Parathyroid adenoma (tissue), 2 donors: ENCODE results near the gene PEX5.
A peak's percentile ranks its signal among the peaks of the same experiment; 100 is the strongest.

ENCODE experiments used
- H2AFZ ChIP-seq: fragments of 300-600 bp; sonication (generic); one replicate; pipeline ENCODE4 v1.7.0; 2017; ENCODE audit warnings: antibody characterized with exemption, mild to moderate bottlenecking
- H3K27ac ChIP-seq: fragments of 300-600 bp; sonication (generic); one replicate; pipeline ENCODE4 v1.7.0; 2017
- H3K27me3 ChIP-seq: fragments of 300-600 bp; sonication (generic); one replicate; pipeline ENCODE4 v1.7.0; 2017; ENCODE audit warnings: low read length; ENCODE audit not compliant: control insufficient read depth, insufficient read depth
- H3K36me3 ChIP-seq: fragments of 300-600 bp; sonication (generic); one replicate; pipeline ENCODE4 v1.7.0; 2017; ENCODE audit warnings: low read length; ENCODE audit not compliant: control insufficient read depth, insufficient read depth
- H3K4me1 ChIP-seq: fragments of 300-600 bp; sonication (generic); one replicate; pipeline ENCODE4 v1.7.0; 2017; ENCODE audit warnings: control low read depth
- H3K4me2 ChIP-seq: fragments of 300-600 bp; sonication (generic); one replicate; pipeline ENCODE4 v1.7.0; 2017; ENCODE audit warnings: low read length
- H3K4me3 ChIP-seq: fragments of 300-600 bp; sonication (generic); one replicate; pipeline ENCODE4 v1.7.0; 2017; ENCODE audit warnings: low read depth, low read length
- H3K79me2 ChIP-seq: fragments of 300-600 bp; sonication (generic); one replicate; pipeline ENCODE4 v1.7.0; 2017; ENCODE audit warnings: control low read depth
- H3K9ac ChIP-seq: fragments of 300-600 bp; sonication (generic); one replicate; pipeline ENCODE4 v1.7.0; 2017; ENCODE audit warnings: mild to moderate bottlenecking
- H3K9me3 ChIP-seq: fragments of 300-600 bp; sonication (generic); one replicate; pipeline ENCODE4 v1.7.0; 2017; ENCODE audit warnings: low read length; ENCODE audit not compliant: control insufficient read depth
- CTCF ChIP-seq: fragments of 300-600 bp; sonication (generic); IDR thresholded peaks from one replicate; pipeline ENCODE4 v1.7.0; 2017; ENCODE audit warnings: antibody characterized with exemption, mild to moderate bottlenecking
- donor health status: primary hyperparathyroidism.

PEX5 gene

GRCh38 chr12:7189398-7190267 is at the start of gene PEX5:
PEX5 (plus strand) TSS chr12:7189686; CDS start chr12:7190378, 692 bp downstream.
- Histone ChIP-seq H3K9me3 (no peaks in the 10 kb centered on the region), H3K27ac (peak within 1 kb of the TSS; percentile 90), H3K4me2 (peak within 1 kb of the TSS; percentile 100), H3K9ac (peak within 1 kb of the TSS; percentile 41), H3K36me3 (no peaks in the 10 kb centered on the region), H3K79me2 (no peaks in the 10 kb centered on the region), H2AFZ (peak within 1 kb of the TSS; percentile 80), H3K4me3 (peak within 1 kb of the TSS; percentile 98), H3K4me1 (peaks cover 9% of the 10 kb centered on the region), H3K27me3 (no peaks in the 10 kb centered on the region)
- no peak for TF ChIP-seq CTCF

GRCh38 chr12:7141351-7142005 is 48.0 kb upstream of the PEX5 start:
- no peak overlapping the region for H3K4me3 ChIP-seq
- H3K27me3 ChIP-seq = no peaks in the 10 kb centered on the region
- no peak for TF ChIP-seq CTCF
- peaks cover 24% of the 10 kb centered on the region for H3K4me1 ChIP-seq
- H3K4me2 ChIP-seq = no peak overlapping the region
- H3K9me3 ChIP-seq = no peaks in the 10 kb centered on the region
- no peak overlapping the region for H3K9ac ChIP-seq
- no peak overlapping the region for H3K27ac ChIP-seq
- H3K36me3 ChIP-seq = no peaks in the 10 kb centered on the region
- H3K79me2 ChIP-seq = no peaks in the 10 kb centered on the region
- H2AFZ ChIP-seq = no peak overlapping the region

DNA sequence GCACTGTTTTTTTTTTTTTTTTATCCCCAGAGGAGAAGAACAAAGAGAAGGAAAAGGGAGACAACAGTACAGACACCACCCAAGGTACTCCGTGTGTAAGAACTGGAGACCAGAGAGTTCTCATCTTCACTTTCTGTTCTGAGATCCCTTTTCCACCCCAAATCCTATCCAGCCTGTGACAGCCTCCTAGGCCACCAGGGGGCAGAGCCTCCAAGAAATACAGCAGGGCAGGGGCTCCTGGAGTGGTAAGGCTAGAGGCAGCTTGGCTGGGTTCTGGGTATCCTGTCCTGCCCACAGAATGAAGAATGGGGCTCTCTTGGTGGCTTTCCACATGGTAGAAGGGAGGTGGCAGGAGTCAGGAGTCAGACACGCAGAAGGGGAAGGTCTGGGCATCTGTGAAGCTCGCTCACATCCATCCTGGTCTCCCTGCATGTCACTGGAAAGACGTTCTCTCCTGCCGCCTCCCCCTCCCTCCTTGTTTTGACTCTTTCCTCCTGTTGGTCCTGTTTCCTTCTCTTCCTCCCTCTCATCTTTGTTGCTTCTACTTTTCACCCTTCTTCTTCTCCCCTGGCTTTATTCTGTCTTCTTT is 47.3 kb upstream of the PEX5 start:
- H3K4me1 ChIP-seq = peaks cover 26% of the 10 kb centered on the region
- no peak overlapping the region for H2AFZ ChIP-seq
- no peaks in the 10 kb centered on the region for H3K9me3 ChIP-seq
- H3K79me2 ChIP-seq = peaks cover 4% of the 10 kb centered on the region
- no peak overlapping the region for H3K4me2 ChIP-seq
- peak overlapping the region; percentile 18 for H3K27ac ChIP-seq
- H3K36me3 ChIP-seq = no peaks in the 10 kb centered on the region
- no peaks in the 10 kb centered on the region for H3K27me3 ChIP-seq
- H3K4me3 ChIP-seq = no peak overlapping the region
- TF ChIP-seq CTCF = peak; percentile 92
- H3K9ac ChIP-seq = no peak overlapping the region

- Histone ChIP-seq H3K4me1 (peaks cover 26% of the 10 kb centered on the region), H3K9ac (no peak overlapping the region), H3K4me2 (no peak overlapping the region), H3K4me3 (no peak overlapping the region), H3K36me3 (no peaks in the 10 kb centered on the region), H3K27ac (no peak overlapping the region), H2AFZ (no peak overlapping the region), H3K79me2 (peaks cover 4% of the 10 kb centered on the region), H3K9me3 (no peaks in the 10 kb centered on the region), H3K27me3 (no peaks in the 10 kb centered on the region)
- TF ChIP-seq CTCF = no peak
Measured at GRCh38 chr12:7142809-7143465, 46.5 kb upstream of the PEX5 start.
